ENCODE measurements around the gene SLC13A4.
"Not testable (repeated sequence)": the region's sequence is repeated elsewhere in the genome, so short reads cannot be mapped to it uniquely, and the experiment has no call there.

Gene SLC13A4, protein sequence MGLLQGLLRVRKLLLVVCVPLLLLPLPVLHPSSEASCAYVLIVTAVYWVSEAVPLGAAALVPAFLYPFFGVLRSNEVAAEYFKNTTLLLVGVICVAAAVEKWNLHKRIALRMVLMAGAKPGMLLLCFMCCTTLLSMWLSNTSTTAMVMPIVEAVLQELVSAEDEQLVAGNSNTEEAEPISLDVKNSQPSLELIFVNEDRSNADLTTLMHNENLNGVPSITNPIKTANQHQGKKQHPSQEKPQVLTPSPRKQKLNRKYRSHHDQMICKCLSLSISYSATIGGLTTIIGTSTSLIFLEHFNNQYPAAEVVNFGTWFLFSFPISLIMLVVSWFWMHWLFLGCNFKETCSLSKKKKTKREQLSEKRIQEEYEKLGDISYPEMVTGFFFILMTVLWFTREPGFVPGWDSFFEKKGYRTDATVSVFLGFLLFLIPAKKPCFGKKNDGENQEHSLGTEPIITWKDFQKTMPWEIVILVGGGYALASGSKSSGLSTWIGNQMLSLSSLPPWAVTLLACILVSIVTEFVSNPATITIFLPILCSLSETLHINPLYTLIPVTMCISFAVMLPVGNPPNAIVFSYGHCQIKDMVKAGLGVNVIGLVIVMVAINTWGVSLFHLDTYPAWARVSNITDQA

DNA sequence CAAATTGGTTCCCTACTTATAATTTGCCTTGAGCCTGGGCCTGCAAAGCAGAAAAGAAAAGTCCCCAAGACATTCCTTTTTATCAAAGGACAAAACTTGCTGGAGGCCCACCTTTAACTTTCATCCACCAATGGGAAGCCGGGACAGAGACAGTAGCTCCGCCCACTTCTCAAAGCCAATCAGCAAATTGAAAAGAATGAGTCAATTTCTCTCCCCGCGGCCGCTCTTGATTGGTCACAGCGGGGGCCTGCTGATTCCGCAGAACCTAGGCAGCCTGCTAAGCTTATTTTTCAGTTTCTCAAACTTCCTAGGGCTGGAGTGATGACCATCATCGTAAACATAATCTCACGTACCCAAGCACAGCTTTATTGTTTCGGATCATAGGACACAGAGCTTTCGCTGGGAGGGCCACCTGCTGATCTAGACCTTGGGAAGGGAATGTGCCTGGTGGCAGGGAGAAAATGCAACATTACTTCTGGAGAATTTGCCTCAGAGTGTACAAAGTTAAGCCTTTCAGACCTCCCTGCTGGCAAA is at the start of gene SLC13A4:
SLC13A4 (minus strand) TSS at position 51 of the 534 bp plus-strand sequence. CDS start 690 bp downstream, outside the sequence.
- Histone ChIP-seq H2AFZ (ENCODE audit: low read length) (no peak within 1 kb of the TSS), H3F3A (ENCODE audit: insufficient read depth, low read length) (no peaks in the 10 kb centered on the region), H3K4me1 (ENCODE audit: insufficient read depth, low read length, severe bottlenecking) (no peaks in the 10 kb centered on the region), H3K9me2 (ENCODE audit: low read depth, low read length) (no peaks in the 10 kb centered on the region), H3K9ac (ENCODE audit: low read length) (no peak within 1 kb of the TSS), H3K9me3 (ENCODE audit: low read length) (no peaks in the 10 kb centered on the region), H3K4me2 (ENCODE audit: low read length) (no peak within 1 kb of the TSS), H3K27me3 (ENCODE audit: insufficient read depth, low read length) (0 out of 2 replicates have a peak, but pooled peaks cover 13% of the 10 kb centered on the region), H3K79me2 (ENCODE audit: insufficient read depth, low read length) (no peaks in the 10 kb centered on the region), H3K4me3 (ENCODE audit: low read depth, low read length, poor library complexity, severe bottlenecking) (no peak within 1 kb of the TSS), H3K27ac (ENCODE audit: low read depth, low read length, poor library complexity, severe bottlenecking) (no peak within 1 kb of the TSS), H4K20me1 (ENCODE audit: insufficient read depth, low read length) (no peaks in the 10 kb centered on the region), H3K36me3 (ENCODE audit: insufficient read depth, low read length) (no peaks in the 10 kb centered on the region)
- TF ChIP-seq, protein P1, sequence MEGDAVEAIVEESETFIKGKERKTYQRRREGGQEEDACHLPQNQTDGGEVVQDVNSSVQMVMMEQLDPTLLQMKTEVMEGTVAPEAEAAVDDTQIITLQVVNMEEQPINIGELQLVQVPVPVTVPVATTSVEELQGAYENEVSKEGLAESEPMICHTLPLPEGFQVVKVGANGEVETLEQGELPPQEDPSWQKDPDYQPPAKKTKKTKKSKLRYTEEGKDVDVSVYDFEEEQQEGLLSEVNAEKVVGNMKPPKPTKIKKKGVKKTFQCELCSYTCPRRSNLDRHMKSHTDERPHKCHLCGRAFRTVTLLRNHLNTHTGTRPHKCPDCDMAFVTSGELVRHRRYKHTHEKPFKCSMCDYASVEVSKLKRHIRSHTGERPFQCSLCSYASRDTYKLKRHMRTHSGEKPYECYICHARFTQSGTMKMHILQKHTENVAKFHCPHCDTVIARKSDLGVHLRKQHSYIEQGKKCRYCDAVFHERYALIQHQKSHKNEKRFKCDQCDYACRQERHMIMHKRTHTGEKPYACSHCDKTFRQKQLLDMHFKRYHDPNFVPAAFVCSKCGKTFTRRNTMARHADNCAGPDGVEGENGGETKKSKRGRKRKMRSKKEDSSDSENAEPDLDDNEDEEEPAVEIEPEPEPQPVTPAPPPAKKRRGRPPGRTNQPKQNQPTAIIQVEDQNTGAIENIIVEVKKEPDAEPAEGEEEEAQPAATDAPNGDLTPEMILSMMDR (IDR thresholded peaks at IDR 0.05; ENCODE audit: low read length), result no peak
- TF ChIP-seq EZH2 (IDR thresholded peaks at IDR 0.05; ENCODE audit: borderline replicate concordance, low read length), result no peak

DNA sequence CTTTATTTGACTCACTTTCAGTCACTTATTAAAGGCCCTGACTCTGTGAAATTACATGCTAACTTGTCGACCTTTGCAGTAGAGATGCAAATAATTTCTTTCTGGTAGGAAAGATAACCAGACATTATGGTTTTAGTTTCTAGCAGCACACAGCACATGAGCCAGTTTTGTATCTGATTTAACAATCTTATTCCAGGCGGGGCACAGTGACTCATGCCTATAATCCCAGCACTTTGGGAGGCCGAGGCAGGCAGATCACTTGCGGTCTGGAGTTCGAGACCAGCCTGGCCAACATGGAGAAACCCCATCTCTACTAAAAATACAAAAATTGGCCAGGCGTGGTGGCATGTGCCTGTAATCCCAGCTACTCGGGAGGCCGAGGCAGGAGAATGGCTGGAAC is 47.9 kb upstream of the SLC13A4 start:
- not testable (repeated sequence) for H3K4me1 ChIP-seq (ENCODE audit: insufficient read depth, low read length, severe bottlenecking); H3K9ac ChIP-seq (ENCODE audit: low read length)

DNA sequence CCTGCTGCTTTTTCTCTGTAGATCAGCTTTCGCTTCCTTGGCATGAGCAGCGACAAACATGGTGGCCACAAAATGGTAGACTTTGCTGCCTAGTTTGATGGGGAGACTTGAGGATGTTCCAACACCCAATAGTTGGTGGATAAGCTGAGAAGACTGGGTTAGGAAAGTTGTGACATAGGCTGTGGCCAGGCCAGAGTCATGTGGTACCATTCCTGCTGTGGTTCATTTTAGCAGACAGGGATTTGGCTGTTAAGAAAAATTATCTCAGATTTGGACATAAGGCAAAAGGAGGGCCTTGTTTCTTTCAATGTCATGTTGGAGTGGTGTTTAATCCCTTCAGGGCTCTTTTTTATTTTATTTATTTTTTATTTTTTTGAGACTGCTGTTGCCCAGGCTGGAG is 47.2 kb upstream of the SLC13A4 start:
- Histone ChIP-seq H3K27ac (ENCODE audit: low read depth, low read length, poor library complexity, severe bottlenecking) (no peak overlapping the region), H4K20me1 (ENCODE audit: insufficient read depth, low read length) (no peaks in the 10 kb centered on the region), H3K79me2 (ENCODE audit: insufficient read depth, low read length) (no peaks in the 10 kb centered on the region), H3K4me3 (ENCODE audit: low read depth, low read length, poor library complexity, severe bottlenecking) (no peak overlapping the region), H2AFZ (ENCODE audit: low read length) (no peak overlapping the region), H3K4me1 (ENCODE audit: insufficient read depth, low read length, severe bottlenecking) (no peaks in the 10 kb centered on the region), H3F3A (ENCODE audit: insufficient read depth, low read length) (no peaks in the 10 kb centered on the region), H3K9me3 (ENCODE audit: low read length) (peaks cover 9% of the 10 kb centered on the region; the same call in 1 of the 2 replicates), H3K36me3 (ENCODE audit: insufficient read depth, low read length) (no peaks in the 10 kb centered on the region), H3K27me3 (ENCODE audit: insufficient read depth, low read length) (no peaks in the 10 kb centered on the region), H3K4me2 (ENCODE audit: low read length) (no peak overlapping the region), H3K9me2 (ENCODE audit: low read depth, low read length) (no peaks in the 10 kb centered on the region), H3K9ac (ENCODE audit: low read length) (no peak overlapping the region)
- TF ChIP-seq, protein P1 (IDR thresholded peaks at IDR 0.05; ENCODE audit: low read length), result no peak
- no peak for TF ChIP-seq EZH2 (IDR thresholded peaks at IDR 0.05; ENCODE audit: borderline replicate concordance, low read length)

More for the DNA sequence above, 47.9 kb upstream of the SLC13A4 start:
- H3K27me3 ChIP-seq (ENCODE audit: insufficient read depth, low read length); H3K9me3 ChIP-seq (ENCODE audit: low read length); H3K27ac ChIP-seq (ENCODE audit: low read depth, low read length, poor library complexity, severe bottlenecking); H3F3A ChIP-seq (ENCODE audit: insufficient read depth, low read length); H3K79me2 ChIP-seq (ENCODE audit: insufficient read depth, low read length); H2AFZ ChIP-seq (ENCODE audit: low read length); H3K4me3 ChIP-seq (ENCODE audit: low read depth, low read length, poor library complexity, severe bottlenecking); H3K4me2 ChIP-seq (ENCODE audit: low read length); H3K9me2 ChIP-seq (ENCODE audit: low read depth, low read length); H3K36me3 ChIP-seq (ENCODE audit: insufficient read depth, low read length); H4K20me1 ChIP-seq (ENCODE audit: insufficient read depth, low read length): not testable (repeated sequence)
